HG03520 (cell line): ENCODE data around the gene EFCAB11.

Experiments used
- ATAC-seq: cut with Tn5 transposase; IDR thresholded peaks from one replicate; pipeline ENCODE4 v1.9.1; 2021; ENCODE audit warnings: mild to moderate bottlenecking, moderate library complexity; ENCODE audit not compliant: unreplicated experiment

EFCAB11 gene, protein sequence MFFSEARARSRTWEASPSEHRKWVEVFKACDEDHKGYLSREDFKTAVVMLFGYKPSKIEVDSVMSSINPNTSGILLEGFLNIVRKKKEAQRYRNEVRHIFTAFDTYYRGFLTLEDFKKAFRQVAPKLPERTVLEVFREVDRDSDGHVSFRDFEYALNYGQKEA

DNA sequence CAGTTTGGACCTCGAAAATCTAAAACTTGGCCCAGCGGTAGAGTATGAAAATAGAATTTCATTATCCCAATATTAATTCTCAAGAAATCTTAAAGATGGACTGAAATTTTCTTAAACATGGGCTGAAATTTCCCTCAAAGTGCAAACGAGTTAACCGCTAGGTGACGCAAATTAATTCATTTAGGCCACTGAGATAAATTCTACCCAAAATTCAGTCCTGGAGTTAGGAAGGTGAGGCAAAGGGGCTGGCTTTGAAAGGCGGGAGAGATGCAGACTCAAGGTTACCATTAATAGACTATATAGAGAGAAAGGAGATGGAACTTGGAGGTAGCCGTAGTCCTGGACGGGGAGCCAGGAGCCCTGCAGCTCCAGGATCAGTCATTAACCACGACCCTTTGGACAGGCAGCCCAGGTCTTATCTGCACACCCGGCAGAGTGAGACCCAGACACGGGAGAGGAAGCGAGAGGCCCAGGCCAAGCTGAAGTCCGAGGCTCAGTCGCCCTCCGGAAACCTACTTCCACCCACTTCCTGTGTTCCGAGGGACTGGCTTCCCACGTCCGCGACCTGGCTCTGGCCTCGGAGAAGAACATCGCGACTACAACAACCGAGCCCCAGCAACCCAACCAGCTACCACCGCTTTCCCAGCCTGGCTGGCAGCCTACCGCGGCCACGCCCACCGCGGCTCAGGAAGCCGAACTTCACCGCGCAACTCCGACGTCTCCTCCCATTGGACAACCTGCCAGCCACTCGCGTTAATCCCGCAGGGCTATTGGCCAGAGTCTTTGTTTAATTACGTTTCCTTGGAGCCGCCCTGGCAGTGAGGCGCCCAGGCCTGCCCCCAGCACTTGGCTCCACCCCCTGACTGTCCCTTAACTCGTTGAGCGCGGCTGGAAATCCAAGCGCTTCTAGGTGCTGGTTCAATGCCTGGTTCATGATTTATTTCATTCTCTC, at the start of gene EFCAB11:
Gene EFCAB11, minus strand, starts transcription at position 661 of the 952 bp plus-strand sequence. Its CDS starts 70 bp downstream, at position 591.
- peak; percentile 79 for ATAC-seq

- no peak for ATAC-seq
These were observed 49.2 kb upstream of the EFCAB11 start for GRCh38 chr14:90003526-90004307.

DNA sequence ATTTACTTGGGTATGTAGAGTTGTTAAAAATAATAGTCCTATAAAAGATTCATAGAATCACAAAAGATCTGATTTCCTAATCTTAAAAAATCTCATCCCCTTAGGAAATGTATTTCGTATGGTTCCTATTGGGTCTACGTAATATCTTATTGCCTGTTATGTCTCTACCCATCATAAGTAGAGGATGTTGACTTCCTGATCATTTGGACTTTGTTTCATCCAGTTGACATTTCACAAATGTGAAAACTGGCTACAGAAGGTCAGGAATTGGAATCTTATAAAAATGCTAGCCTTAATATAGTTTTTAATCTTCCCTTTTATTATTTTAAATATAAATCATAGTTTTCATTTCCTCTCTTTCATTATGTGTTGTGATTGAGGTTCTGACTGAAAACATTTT, 46.4 kb upstream of the EFCAB11 start:
- ATAC-seq: no peak

DNA sequence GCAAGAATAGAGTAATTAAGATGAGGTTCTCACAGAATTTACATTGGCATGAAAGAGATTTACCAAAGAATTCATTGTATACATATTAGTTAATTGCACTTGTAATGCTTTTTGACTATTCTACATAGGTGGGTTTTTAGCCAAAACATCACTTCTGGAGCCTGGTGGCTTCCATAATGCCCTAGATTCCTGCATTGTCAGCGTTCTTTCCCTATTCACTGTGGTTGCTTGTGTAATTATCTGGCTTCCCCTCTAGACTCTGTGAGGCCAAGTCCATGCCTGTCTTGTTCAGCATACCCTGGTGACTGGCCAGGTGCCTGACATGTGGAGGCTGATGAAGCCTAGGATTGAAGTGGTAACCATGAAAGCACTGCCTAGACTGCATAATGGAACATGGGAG, 42.4 kb upstream of the EFCAB11 start:
- ATAC-seq: no peak

DNA sequence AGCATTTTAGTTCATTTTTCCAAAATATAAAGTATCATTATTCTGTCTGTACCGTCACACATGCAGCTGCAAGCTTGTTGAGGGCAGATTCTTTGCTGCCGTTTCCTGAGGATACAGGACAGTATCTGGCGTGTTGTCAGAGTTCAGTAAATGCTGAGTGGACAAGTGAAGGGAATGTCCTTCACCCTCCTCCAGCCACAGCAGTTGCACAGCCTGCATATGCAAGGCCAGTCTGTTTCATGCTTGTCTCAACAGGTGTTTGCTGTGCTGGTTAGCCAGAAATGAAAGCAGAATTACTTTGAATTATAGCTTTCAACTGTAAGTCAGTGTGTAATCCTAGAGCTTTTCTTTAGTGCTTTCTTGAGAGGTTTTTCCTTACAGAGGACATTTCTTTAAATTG, 37.7 kb upstream of the EFCAB11 start:
- no peak for ATAC-seq

- ATAC-seq: no peak
These were observed 36.2 kb upstream of the EFCAB11 start for GRCh38 chr14:89990623-89991275.

DNA sequence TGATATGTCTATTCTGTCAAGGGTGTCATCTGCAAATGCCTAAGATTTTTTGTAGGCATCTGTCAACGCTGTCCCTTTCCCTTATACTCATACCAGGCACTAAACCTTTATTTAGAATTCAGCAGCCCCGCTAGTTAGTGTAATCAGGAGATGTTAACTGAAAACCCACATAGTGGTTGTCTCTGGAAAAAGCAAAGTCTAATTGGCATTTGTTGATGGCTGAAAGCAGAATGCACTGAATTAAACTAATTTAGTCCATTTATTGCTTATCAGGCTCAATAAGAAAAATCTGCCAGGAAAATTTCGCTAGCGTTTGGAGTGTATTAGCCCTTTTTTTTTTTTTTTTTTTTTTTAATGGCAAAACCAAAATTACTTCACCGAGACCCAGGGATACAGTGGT, 35.7 kb upstream of the EFCAB11 start:
- no peak for ATAC-seq

- ATAC-seq: no peak
These were observed 34.3 kb upstream of the EFCAB11 start for GRCh38 chr14:89988787-89989186.

GRCh38 chr14:89987161-89987475, 32.6 kb upstream of the EFCAB11 start:
- ATAC-seq: no peak

DNA sequence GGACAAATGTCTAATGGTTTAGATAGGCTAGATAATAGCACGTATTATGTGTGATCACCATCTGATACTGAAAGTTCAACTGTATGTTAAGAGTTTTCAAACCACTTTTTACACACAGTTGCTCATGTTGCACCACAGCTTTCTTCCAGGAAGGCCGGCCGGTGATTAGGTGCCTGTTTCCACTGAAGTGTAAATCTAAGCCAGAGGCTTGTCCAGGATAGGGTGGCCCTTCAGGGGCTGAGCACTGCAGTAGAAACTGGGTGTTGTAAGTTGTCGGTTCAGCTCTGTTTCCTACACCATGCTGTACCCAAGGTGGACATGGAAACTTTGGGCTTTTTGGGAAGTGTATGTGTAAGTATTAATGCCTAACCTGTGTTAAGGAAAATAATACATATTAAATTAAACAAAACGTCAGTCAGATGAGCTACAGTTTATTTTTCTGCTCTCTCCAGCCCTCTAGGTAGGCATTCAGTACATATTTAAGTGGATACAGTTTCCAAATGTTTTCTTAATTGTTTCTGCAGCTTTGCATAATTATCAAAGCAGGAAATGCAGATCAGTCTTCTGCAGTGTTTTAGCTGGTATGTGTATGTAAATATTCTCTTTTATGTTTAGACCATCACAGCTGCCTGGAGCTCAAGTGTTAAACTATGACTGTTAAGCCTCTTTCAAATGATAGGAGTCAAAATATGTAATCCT, 32.1 kb upstream of the EFCAB11 start:
- no peak for ATAC-seq

DNA sequence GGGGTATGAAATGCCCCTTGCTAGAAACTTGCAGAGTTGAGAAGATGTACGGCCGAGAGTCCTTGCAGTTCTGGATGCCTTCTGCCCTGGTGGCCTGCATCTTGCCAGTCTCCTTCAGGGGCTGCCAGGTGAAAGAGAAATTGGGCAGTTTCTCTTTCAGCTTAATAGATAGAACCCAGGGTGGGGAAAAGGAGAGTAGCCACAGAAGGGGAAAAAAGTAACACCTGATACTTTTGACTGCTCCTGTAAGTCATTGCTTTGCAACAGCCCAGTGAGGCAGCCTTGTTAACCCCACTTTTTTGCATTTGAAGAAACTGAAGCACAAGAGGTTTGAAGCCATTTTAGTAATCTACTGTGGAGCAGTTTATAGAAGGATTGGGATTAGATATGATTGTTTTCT, 28.8 kb upstream of the EFCAB11 start:
- ATAC-seq: no peak

GRCh38 chr14:89978656-89979055, 24.1 kb upstream of the EFCAB11 start:
- ATAC-seq: no peak

- no peak for ATAC-seq
These were observed 23.1 kb upstream of the EFCAB11 start for GRCh38 chr14:89977668-89978067.

DNA sequence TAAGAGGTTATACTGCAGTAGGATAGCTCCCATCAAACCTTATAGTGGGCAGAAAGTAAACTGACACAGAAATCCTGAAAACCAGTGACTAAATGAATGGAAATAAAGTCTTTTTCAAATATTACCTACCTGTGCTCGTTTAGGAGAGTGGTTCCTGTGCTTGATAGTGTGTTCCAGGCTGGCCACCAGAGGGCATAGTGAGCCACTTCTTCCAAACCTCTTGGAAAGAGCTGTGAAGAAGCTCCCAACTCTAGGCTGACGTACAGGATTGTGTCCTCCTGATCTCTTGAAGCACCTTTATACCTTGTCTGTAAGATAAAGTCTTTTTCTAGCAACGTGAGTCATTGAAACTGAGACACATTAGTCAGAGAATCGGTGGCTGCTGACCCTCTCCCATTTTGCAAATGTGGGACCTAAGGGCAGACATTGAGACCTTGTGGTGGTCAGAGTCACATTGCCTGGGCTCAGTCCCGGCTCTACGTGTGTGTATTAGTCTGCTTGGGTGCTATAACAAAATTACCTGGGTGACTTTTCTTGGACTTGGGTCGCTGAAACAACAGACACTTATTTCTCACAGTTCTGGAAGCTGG, 18.8 kb upstream of the EFCAB11 start:
- no peak for ATAC-seq

GRCh38 chr14:89965839-89966238, 11.3 kb upstream of the EFCAB11 start:
- ATAC-seq: no peak

DNA sequence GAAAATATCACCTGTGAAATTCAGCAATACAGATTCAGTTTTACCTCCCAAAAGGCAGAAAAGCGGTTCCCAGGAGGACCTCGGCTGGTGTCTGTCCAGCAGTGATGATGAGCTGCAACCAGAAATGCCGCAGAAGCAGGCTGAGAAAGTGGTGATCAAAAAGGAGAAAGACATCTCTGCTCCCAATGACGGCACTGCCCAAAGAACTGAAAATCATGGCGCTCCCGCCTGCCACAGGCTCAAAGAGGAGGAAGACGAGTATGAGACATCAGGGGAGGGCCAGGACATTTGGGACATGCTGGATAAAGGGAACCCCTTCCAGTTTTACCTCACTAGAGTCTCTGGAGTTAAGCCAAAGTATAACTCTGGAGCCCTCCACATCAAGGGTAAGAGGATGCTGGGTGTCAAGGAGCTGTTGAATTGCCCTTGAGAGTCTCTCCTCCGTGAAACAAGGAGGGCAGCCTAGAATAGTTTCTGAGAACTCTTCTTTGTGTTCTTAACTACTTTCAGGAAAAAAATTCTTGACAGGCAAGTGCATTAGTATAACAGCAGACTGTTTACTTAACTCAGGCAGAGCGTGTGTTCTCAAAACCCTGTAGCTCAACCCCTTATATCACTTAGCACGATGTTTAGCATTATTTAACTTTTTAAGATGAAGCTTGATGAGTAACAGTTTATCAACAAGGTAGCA, 8.9 kb upstream of the EFCAB11 start:
- no peak for ATAC-seq

- ATAC-seq: no peak
These were observed 6.4 kb upstream of the EFCAB11 start for GRCh38 chr14:89960914-89961313.

DNA sequence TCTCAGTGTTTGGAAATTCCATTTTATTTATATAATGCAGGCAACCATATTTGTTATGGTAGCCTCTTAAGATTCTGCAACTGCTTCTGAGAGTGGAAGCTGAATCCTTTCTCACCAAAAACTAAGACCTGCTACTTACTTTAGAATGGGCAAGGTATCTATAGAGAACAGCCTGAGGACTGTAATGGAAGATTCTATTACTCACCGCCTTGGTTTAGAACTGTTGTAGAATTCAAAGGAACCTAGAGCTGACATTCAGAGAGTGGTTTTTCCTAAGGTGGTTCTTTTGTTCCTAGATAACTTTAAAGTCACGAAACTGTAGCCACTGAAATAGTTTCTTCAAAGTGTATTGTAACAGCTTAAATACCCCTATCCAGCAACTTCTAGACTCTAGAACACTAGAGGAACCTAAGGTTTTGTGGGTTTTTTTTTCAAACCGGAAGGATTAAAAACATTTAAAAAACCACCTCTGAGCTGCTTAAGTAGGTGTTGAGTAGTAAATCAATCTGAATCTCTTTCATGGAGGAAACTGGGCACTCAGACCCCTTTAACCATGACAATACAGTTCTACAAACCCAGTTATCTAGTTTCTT, 5.4 kb upstream of the EFCAB11 start:
- no peak for ATAC-seq

- ATAC-seq: no peak
These were observed 4.4 kb upstream of the EFCAB11 start for GRCh38 chr14:89958966-89959365.
